ENCODE data around the gene BIN2.

DNA sequence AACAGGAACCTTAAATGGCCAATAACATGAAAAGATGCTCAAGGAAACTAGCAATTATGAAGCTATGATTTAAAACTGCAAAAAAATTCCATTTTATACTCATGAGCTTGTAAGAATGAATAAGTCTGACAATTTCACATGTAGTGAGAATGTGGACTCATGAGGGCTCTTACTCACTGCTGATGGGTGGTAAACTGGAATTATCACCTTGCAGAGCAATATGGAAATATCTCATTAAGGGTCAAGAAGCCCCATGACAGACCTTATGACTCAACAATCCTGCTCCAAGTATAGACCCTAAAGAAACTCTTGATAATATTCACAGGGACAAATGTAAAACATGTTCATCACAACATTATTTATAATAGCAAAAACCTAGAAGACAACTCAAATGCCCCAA, 30.3 kb downstream of the BIN2 start:
- TF ChIP-seq POLR2AphosphoS5 (IDR thresholded peaks at IDR 0.05; ENCODE audit: low read depth, low read length): no peak
- no peak for TF ChIP-seq TAF1 (IDR thresholded peaks at IDR 0.05; ENCODE audit: borderline replicate concordance, insufficient read depth, low read length)

All from PFSK-1 (cell line).